COLO668 (cell line): ENCODE results near the gene GNAS.

Experiments used
- DNase-seq: peaks from one replicate; lab custom pipeline; 2025; ENCODE audit not compliant: unreplicated experiment; lab: John Stamatoyannopoulos, UW

GNAS gene

GRCh38 chr20:58877976-58878360 is 25.5 kb downstream of the GNAS start:
- no peak for DNase-seq

GRCh38 chr20:58878399-58878798 is 25.9 kb downstream of the GNAS start:
- DNase-seq, result no peak

- no peak for DNase-seq
These were observed 27.9 kb downstream of the GNAS start for GRCh38 chr20:58880441-58880840.

- DNase-seq, result no peak
These were observed 28.7 kb downstream of the GNAS start for GRCh38 chr20:58880994-58881752.

- DNase-seq, result no peak
These were observed 30.2 kb downstream of the GNAS start for GRCh38 chr20:58882704-58883089.

GRCh38 chr20:58883241-58883691 is 30.8 kb downstream of the GNAS start:
- no peak for DNase-seq

GRCh38 chr20:58884966-58885365 is 32.5 kb downstream of the GNAS start:
- no peak for DNase-seq

GRCh38 chr20:58886546-58886945 is 34.0 kb downstream of the GNAS start:
- no peak for DNase-seq

- no peak for DNase-seq
These were observed 35.6 kb downstream of the GNAS start for GRCh38 chr20:58888103-58888502.

- peak; percentile 86 for DNase-seq
These were observed 36.2 kb downstream of the GNAS start for GRCh38 chr20:58888521-58889333.

- no peak for DNase-seq
These were observed 36.8 kb downstream of the GNAS start for GRCh38 chr20:58889334-58889760.

GRCh38 chr20:58889798-58890517 is 37.4 kb downstream of the GNAS start:
- peak; percentile 33 for DNase-seq

- DNase-seq, result peak; percentile 73
These were observed 38.1 kb downstream of the GNAS start for GRCh38 chr20:58890518-58891085.

- DNase-seq, result peak; percentile 80
These were observed 38.7 kb downstream of the GNAS start for GRCh38 chr20:58891086-58891717.

- DNase-seq, result no peak
These were observed 39.2 kb downstream of the GNAS start for GRCh38 chr20:58891718-58892140.

GRCh38 chr20:58892141-58892931 is 39.8 kb downstream of the GNAS start:
- peak; percentile 76 for DNase-seq

- DNase-seq, result no peak
These were observed 40.4 kb downstream of the GNAS start for GRCh38 chr20:58892932-58893224.

- no peak for DNase-seq
These were observed 41.0 kb downstream of the GNAS start for GRCh38 chr20:58893355-58894120.

GRCh38 chr20:58894652-58895447 is 42.3 kb downstream of the GNAS start:
- DNase-seq, result no peak
